ENCODE data around the gene NUMBL. TPM values are rescaled to one million over a fixed set of nuclear protein-coding genes. Genes with fewer than 3 reads are reported as not detected.
A peak's percentile ranks its signal among the peaks of the same experiment; 100 is the strongest.

The NUMBL gene
- total and polyA plus RNA-seq, 9 of the 15 experiments (the other 6 are each of a cell fraction or from before 2014, with no cell fraction given), result 0.39 to 38.6 (median 6.6) TPM

DNA sequence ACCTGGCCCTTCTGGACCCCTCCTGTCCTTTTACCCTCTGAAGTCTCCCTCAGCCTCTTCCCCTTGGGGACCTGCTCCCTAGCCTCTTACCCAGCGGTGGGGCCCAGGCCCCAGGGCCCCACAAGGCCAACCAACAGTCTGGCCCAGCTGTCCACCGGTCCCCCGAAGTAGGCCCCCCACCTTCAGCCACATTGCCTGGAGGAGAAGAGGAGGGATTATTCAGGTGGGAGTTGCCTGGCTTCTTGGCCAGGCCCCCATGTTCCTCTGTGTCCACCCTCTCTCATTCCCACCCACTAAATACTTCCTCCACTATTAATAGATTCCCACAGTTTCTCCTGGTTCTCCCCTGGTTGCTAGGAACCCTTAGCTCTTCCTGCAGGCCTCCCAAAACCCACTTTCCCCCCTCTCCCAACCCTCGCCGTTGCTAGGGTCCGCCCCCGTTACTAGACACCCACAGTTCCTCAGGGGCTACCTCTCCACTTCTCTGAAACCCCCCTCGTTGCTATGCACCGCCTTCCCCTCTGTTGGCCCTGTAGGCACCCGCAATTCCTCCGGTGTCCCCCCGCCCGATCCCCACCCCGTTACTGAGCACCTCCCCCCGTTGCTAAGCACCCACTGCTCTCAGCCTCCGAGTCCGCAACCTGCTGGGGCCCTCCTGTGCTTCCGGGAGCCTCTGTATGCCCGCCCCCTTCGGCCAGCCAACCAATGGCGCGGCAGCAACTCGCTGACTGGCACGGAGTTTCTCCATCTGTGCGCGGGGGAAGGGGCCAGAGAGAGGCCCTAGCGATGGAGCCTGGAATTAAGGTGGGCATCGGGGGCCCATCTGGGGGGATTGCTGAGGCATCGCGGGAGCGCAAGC is 24.2 kb upstream of the NUMBL start (continued):
- TF ChIP-seq, protein P1, sequence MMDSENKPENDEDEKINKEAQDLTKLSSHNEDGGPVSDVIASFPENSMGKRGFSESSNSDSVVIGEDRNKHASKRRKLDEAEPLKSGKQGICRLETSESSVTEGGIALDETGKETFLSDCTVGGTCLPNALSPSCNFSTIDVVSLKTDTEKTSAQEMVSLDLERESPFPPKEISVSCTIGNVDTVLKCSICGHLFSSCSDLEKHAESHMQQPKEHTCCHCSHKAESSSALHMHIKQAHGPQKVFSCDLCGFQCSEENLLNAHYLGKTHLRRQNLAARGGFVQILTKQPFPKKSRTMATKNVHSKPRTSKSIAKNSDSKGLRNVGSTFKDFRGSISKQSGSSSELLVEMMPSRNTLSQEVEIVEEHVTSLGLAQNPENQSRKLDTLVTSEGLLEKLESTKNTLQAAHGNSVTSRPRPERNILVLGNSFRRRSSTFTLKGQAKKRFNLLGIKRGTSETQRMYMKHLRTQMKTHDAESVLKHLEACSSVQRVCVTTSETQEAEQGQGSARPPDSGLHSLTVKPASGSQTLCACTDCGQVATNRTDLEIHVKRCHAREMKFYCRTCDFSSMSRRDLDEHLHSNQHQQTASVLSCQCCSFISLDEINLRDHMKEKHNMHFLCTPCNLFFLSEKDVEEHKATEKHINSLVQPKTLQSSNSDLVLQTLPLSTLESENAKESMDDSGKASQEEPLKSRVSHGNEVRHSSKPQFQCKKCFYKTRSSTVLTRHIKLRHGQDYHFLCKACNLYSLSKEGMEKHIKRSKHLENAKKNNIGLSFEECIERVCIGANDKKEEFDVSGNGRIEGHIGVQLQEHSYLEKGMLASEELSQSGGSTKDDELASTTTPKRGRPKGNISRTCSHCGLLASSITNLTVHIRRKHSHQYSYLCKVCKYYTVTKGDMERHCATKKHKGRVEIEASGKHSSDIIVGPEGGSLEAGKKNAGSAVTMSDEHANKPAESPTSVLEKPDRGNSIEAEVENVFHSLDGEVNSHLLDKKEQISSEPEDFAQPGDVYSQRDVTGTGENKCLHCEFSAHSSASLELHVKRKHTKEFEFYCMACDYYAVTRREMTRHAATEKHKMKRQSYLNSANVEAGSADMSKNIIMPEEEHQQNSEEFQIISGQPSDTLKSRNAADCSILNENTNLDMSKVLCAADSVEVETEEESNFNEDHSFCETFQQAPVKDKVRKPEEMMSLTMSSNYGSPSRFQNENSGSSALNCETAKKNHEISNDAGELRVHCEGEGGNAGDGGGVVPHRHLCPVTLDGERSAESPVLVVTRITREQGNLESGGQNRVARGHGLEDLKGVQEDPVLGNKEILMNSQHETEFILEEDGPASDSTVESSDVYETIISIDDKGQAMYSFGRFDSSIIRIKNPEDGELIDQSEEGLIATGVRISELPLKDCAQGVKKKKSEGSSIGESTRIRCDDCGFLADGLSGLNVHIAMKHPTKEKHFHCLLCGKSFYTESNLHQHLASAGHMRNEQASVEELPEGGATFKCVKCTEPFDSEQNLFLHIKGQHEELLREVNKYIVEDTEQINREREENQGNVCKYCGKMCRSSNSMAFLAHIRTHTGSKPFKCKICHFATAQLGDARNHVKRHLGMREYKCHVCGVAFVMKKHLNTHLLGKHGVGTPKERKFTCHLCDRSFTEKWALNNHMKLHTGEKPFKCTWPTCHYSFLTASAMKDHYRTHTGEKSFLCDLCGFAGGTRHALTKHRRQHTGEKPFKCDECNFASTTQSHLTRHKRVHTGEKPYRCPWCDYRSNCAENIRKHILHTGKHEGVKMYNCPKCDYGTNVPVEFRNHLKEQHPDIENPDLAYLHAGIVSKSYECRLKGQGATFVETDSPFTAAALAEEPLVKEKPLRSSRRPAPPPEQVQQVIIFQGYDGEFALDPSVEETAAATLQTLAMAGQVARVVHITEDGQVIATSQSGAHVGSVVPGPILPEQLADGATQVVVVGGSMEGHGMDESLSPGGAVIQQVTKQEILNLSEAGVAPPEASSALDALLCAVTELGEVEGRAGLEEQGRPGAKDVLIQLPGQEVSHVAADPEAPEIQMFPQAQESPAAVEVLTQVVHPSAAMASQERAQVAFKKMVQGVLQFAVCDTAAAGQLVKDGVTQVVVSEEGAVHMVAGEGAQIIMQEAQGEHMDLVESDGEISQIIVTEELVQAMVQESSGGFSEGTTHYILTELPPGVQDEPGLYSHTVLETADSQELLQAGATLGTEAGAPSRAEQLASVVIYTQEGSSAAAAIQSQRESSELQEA (IDR thresholded peaks at IDR 0.05; ENCODE audit: low read depth), result no peak
- no peak for TF ChIP-seq NFXL1 (CRISPR knock-in tag; IDR thresholded peaks at IDR 0.05)
- 0 out of 4 replicates have a peak, but pooled peaks of 1 of the 2 experiments have one; percentile 36 for TF ChIP-seq KDM4B (IDR thresholded peaks at IDR 0.05; ENCODE audit: borderline replicate concordance in 2 of 2, low read depth in 1 of 2)
- TF ChIP-seq PML (IDR thresholded peaks at IDR 0.05; ENCODE audit: low read length), result no peak
- TF ChIP-seq BDP1 (IDR thresholded peaks at IDR 0.05; ENCODE audit: insufficient read depth, insufficient read length), result no peak
- no peak for TF ChIP-seq MNT (conservative IDR thresholded peaks at IDR 0.05)
- TF ChIP-seq NCOA1 (IDR thresholded peaks at IDR 0.05; ENCODE audit: low read depth), result no peak
- TF ChIP-seq ZNF3 (CRISPR knock-in tag; IDR thresholded peaks at IDR 0.05), result no peak
- TF ChIP-seq, protein P2, sequence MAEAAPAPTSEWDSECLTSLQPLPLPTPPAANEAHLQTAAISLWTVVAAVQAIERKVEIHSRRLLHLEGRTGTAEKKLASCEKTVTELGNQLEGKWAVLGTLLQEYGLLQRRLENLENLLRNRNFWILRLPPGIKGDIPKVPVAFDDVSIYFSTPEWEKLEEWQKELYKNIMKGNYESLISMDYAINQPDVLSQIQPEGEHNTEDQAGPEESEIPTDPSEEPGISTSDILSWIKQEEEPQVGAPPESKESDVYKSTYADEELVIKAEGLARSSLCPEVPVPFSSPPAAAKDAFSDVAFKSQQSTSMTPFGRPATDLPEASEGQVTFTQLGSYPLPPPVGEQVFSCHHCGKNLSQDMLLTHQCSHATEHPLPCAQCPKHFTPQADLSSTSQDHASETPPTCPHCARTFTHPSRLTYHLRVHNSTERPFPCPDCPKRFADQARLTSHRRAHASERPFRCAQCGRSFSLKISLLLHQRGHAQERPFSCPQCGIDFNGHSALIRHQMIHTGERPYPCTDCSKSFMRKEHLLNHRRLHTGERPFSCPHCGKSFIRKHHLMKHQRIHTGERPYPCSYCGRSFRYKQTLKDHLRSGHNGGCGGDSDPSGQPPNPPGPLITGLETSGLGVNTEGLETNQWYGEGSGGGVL (CRISPR knock-in tag; IDR thresholded peaks at IDR 0.05), result no peak
- peak in 1 of 2 experiments; percentile 48; a peak in 1 of 4 replicates for TF ChIP-seq MAZ (CRISPR knock-in tag; conservative IDR thresholded peaks at IDR 0.05 in 1 of 2, IDR thresholded peaks at IDR 0.05 in 1 of 2)
- TF ChIP-seq ZBTB43 (CRISPR knock-in tag; IDR thresholded peaks at IDR 0.05), result no peak
- TF ChIP-seq PHF8 (IDR thresholded peaks at IDR 0.05; ENCODE audit: borderline replicate concordance, low read length), result peak; percentile 27; the same call in 1 of the 2 replicates
- TF ChIP-seq ELF1 (tag; IDR thresholded peaks at IDR 0.05), result peak; percentile 78; the same call in 1 of the 2 replicates

Data from K562 (cell line).